B cell (primary cell): Measurements from ENCODE around the gene TRIM16. TPM values are rescaled to one million over a fixed set of nuclear protein-coding genes. Genes with fewer than 3 reads are reported as not detected.
"Not testable (repeated sequence)": the region's sequence is repeated elsewhere in the genome, so short reads cannot be mapped to it uniquely, and the experiment has no call there.

Experiments used
- ATAC-seq: fragments of 200-7000 bp; cut with Tn5 transposase; one replicate; pipeline ENCODE4 v1.10.0; 2021; ENCODE audit warnings: low read depth, mild to moderate bottlenecking, moderate number of reproducible peaks, moderate library complexity
- CTCF ChIA-PET: fragments of 350-600 bp; sonication (Branson Sonifier 250); formaldehyde crosslinking; loops from one replicate; lab custom pipeline; 2021; ENCODE audit warnings: antibody characterized with exemption, inconsistent platforms; lab: Charles Lee
- POLR2A ChIA-PET: fragments of 350-600 bp; sonication (Branson Sonifier 250); formaldehyde crosslinking; loops from one replicate; lab custom pipeline; 2021; ENCODE audit warnings: antibody characterized with exemption; lab: Charles Lee
- DNase-seq: peaks from one replicate; pipeline ENCODE4 v3.0.0; 2013
- H2AFZ ChIP-seq: 2 replicates; pipeline ENCODE4 v1.6.1; 2012; ENCODE audit warnings: mild to moderate bottlenecking, low read depth, low read length; ENCODE audit not compliant: insufficient read depth, poor library complexity, severe bottlenecking
- H3K27ac ChIP-seq, 2 donors: 1 replicate in 1 of 2; 2 replicates in 1 of 2; pipeline ENCODE4 v1.5.1; 2012 to 2013; ENCODE audit warnings: low read length in 2 of 2, mild to moderate bottlenecking in 2 of 2, moderate library complexity in 1 of 2
- H3K27me3 ChIP-seq, 4 experiments: fragments of 200-600 bp in 1 of 4; sonication (generic) in 1 of 4; replicated peaks in 1 of 4; 1 replicate in 2 of 4; 2 replicates in 2 of 4; pipeline versions ENCODE4 v1.6.1 to v1.7.0; 2013 to 2016; ENCODE audit warnings: low read length in 3 of 4, mild to moderate bottlenecking in 2 of 4, mixed read lengths in 1 of 4, moderate library complexity in 1 of 4; ENCODE audit not compliant: insufficient read depth in 4 of 4, control insufficient read depth in 3 of 4; ENCODE audit errors: control extremely low read depth in 1 of 4
- H3K36me3 ChIP-seq, 2 experiments: replicated peaks in 1 of 2; 1 replicate in 1 of 2; 2 replicates in 1 of 2; pipeline versions ENCODE4 v1.6.1 to v1.7.1; 2013; ENCODE audit warnings: low read length in 1 of 2; ENCODE audit not compliant: insufficient read depth in 2 of 2, control insufficient read depth in 1 of 2; ENCODE audit errors: control extremely low read depth in 1 of 2, extremely low read depth in 1 of 2
- H3K4me1 ChIP-seq, 2 donors: fragments of 200-600 bp in 1 of 2; sonication (generic) in 1 of 2; 1 replicate in 1 of 2; 2 replicates in 1 of 2; pipeline versions ENCODE4 v1.5.1 to v1.6.1; 2013 to 2017; ENCODE audit warnings: low read length in 2 of 2; ENCODE audit not compliant: control insufficient read depth in 2 of 2, insufficient read depth in 2 of 2
- H3K4me2 ChIP-seq: replicated peaks from 2 replicates; pipeline ENCODE3; 2012; ENCODE audit warnings: mild to moderate bottlenecking, low read depth, low read length; ENCODE audit not compliant: poor library complexity, severe bottlenecking
- H3K4me3 ChIP-seq, 5 experiments: fragments of 200-600 bp in 1 of 5; sonication (generic) in 1 of 5; 1 replicate in 3 of 5; 2 replicates in 2 of 5; pipeline versions ENCODE4 v1.5.1 to v1.7.0; 2011 to 2016; ENCODE audit warnings: low read length in 4 of 5, mild to moderate bottlenecking in 4 of 5, low read depth in 2 of 5, control low read depth in 1 of 5, moderate library complexity in 1 of 5; ENCODE audit not compliant: insufficient read depth in 1 of 5; ENCODE audit errors: control extremely low read depth in 1 of 5, extremely low read depth in 1 of 5
- H3K79me2 ChIP-seq: fragments of 200-600 bp; sonication (generic); one replicate; pipeline ENCODE4 v1.6.0; 2016; ENCODE audit warnings: low read length; ENCODE audit not compliant: control insufficient read depth, insufficient read depth
- H3K9ac ChIP-seq: fragments of 200-600 bp; sonication (generic); 2 replicates; pipeline ENCODE4 v1.6.1; 2017; ENCODE audit warnings: mild to moderate bottlenecking, low read length, moderate library complexity
- H3K9me3 ChIP-seq, 3 donors: one replicate each; pipeline versions ENCODE4 v1.6.1 to v1.7.1; 2013; ENCODE audit warnings: low read length in 2 of 3; ENCODE audit not compliant: control insufficient read depth in 2 of 3, insufficient read depth in 1 of 3; ENCODE audit errors: control extremely low read depth in 1 of 3
- H4K20me1 ChIP-seq: 2 replicates; pipeline ENCODE4 v1.6.0; 2012; ENCODE audit warnings: mild to moderate bottlenecking, low read length; ENCODE audit not compliant: insufficient read depth, control insufficient read depth, poor library complexity, severe bottlenecking
- H3K27ac Mint-ChIP-seq: one replicate; pipeline ENCODE4 v1.8.0; 2021; ENCODE audit warnings: mixed read lengths
- H3K27me3 Mint-ChIP-seq: one replicate; pipeline ENCODE4 v1.8.0; 2021; ENCODE audit warnings: mixed read lengths
- H3K4me1 Mint-ChIP-seq: one replicate; pipeline ENCODE4 v1.8.0; 2021; ENCODE audit warnings: mixed read lengths
- H3K4me3 Mint-ChIP-seq: one replicate; pipeline ENCODE4 v1.8.0; 2021; ENCODE audit warnings: mixed read lengths
- H3K9me3 Mint-ChIP-seq: one replicate; pipeline ENCODE4 v1.8.0; 2022; ENCODE audit warnings: mixed read lengths; ENCODE audit not compliant: insufficient read depth
- WGBS: methylation state at CpG from one replicate; pipeline ENCODE4 v1.1.5; 2013; ENCODE audit warnings: missing lambda C conversion rate; ENCODE audit not compliant: insufficient coverage; 5-methylcytosine and 5-hydroxymethylcytosine counted together
- intact Hi-C: fragments of 100-400 bp; cut with micrococcal nuclease; formaldehyde crosslinking; loops from one replicate; pipeline ENCODE4 v1.10.0; 2022
- polyA minus RNA-seq: library from RNA; depleted of rRNA, polyadenylated mRNA; stranded (reverse); fragments of >200 nt; gene quantifications from 2 replicates; pipeline ENCODE4 v1.2.3, GENCODE V29; 2012
- polyA plus RNA-seq: library from polyadenylated mRNA; depleted of rRNA; stranded (reverse); fragments of >200 nt; gene quantifications from 2 replicates; pipeline ENCODE4 v1.2.3, GENCODE V29; 2012
- total RNA-seq, 2 donors: library from RNA; stranded (reverse); fragments of 120-200 nt in 1 of 2; gene quantifications; 1 replicate in 1 of 2; 2 replicates in 1 of 2; pipeline versions ENCODE4 v1.2.3 to v1.2.4, GENCODE V29; 2013 to 2022

The TRIM16 gene
- total RNA-seq, result 7.8 and 11.1 TPM in 2 replicates
- total RNA-seq (2013), result 8.6 TPM
- polyA plus RNA-seq, result 5.4 and 5.6 TPM in 2 replicates
- polyA minus RNA-seq, result 2.7 and 6.5 TPM in 2 replicates

DNA sequence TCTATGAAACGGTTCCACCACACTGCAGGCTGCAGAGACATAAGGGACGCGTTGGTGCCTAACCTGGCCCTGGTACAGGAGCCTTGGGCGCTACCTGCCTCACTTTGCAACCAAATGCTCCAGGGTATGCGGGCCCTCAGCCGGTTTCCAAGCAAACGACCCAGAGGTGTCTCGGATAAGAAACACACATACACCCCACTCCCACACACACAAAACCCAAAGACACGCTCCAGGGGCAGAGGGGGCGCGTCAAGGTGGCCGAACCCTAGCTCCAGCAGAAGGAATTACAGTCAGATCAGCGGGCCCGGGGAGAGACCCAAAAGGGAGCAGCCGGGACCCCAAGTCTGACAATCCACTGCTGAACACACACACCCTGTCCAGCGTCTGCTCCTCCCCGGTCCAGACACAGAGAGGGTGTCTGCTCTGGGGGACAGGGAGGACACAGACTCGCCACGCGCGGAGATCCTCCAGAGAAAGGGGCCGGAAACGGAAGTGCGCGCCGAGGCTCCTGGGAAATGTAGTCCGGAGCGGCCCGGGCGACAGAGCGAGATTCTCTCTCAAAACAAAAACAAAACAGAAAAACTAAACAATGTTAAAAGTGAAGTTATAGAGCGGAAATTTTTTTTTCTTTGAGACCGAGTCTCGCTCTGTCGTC is at the start of gene TRIM16:
TRIM16 (minus strand) TSS at position 488 of the 655 bp plus-strand sequence. CDS start 32,702 bp downstream, outside the sequence.
- H3K79me2 ChIP-seq, H3K36me3 ChIP-seq, H3K27me3 Mint-ChIP-seq, H3K9me3 Mint-ChIP-seq, POLR2A ChIA-PET, CTCF ChIA-PET, H3K9me3 ChIP-seq, H4K20me1 ChIP-seq, H3K4me1 ChIP-seq, H3K27me3 ChIP-seq: not testable (repeated sequence)
- Histone ChIP-seq H3K27ac (peak within 1 kb of the TSS; percentile 24 to 59), H2AFZ (peak within 1 kb of the TSS; percentile 93), H3K4me2 (peak within 1 kb of the TSS; percentile 73), H3K4me3 (peak within 1 kb of the TSS; percentile 21 to 80 (median 62)), H3K9ac (peak within 1 kb of the TSS; percentile 75)
- intact Hi-C loops, result loop anchor here (5.0 kb wide), 1 partner anchor 313 kb away; the partner anchor contains the start of genes TTC19 and ZSWIM7
- peak; percentile 95 for ATAC-seq
- H3K4me3 Mint-ChIP-seq, result peak within 1 kb of the TSS; percentile 92
- peak within 1 kb of the TSS; percentile 81 for H3K27ac Mint-ChIP-seq
- DNase-seq, result peak; percentile 81
- H3K4me1 Mint-ChIP-seq, result peaks cover 15% of the 10 kb centered on the region
- 2% methylated on average over 6 of the region's 35 CpGs for WGBS

DNA sequence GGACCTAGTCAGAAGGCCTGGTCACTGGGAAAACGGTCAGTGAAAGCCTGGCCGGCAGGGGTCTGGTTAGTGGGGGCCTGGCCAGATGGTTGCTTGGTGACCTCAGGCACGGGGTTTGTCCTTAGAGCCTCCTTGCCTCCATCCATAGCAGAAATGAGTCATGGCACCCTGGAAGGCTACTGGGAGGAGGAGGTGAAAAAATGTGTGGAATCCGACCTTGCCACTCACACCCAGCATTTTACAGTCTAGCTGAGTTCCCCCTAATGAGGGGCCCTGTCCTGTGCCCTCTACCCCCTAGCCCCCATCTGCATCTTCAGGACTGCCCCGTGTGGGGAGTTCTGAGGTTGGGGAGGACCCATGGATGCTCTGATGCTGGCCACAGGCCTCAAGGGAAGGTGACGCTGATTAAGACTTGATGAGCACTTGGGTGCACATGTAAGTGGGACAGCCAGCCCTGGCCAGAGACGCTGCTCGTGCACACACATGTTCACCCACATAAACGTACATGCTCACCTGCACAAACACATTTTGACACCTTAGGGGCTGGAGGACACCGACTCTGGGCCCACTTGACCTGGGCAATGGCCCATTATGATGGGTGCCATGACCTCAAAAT is 49.2 kb upstream of the TRIM16 start:
- H3K27ac Mint-ChIP-seq, H3K27me3 Mint-ChIP-seq, H3K4me2 ChIP-seq, DNase-seq, H3K36me3 ChIP-seq, H3K27ac ChIP-seq, H3K27me3 ChIP-seq, POLR2A ChIA-PET, H3K4me1 Mint-ChIP-seq, H3K4me1 ChIP-seq, intact Hi-C loops, H3K9ac ChIP-seq, H3K4me3 Mint-ChIP-seq, ATAC-seq, H3K79me2 ChIP-seq, H2AFZ ChIP-seq, CTCF ChIA-PET, H3K9me3 ChIP-seq, H4K20me1 ChIP-seq, H3K9me3 Mint-ChIP-seq, H3K4me3 ChIP-seq: not testable (repeated sequence)
- WGBS, result no CpG with 5 or more reads among the region's 10 CpGs

DNA sequence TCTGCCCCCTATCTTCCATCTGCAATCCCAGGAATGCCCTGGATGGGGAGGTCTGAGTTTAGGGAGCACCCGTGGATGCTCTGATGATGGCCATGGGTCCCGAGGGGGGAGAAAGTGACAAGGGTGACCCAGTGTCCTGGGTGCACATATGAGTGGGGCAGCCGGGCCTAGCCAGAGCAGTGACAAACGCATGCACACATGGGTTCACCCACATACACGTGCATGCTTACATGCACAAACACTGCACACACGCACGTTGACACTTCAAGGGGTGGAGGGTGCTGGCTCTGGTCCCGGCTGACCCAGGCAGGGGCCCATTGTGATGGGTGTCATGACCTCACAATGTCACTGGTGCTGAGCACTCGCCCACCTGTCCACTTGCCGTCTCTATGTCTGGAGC is 47.8 kb upstream of the TRIM16 start, which contains the start of gene TBC1D26:
TBC1D26 (plus strand) TSS at position 384 of the 400 bp plus-strand sequence. CDS start 3,066 bp downstream, outside the sequence.
- CTCF ChIA-PET, POLR2A ChIA-PET: not testable (repeated sequence)
- WGBS, result 80% methylated on average over 4 of the region's 10 CpGs

DNA sequence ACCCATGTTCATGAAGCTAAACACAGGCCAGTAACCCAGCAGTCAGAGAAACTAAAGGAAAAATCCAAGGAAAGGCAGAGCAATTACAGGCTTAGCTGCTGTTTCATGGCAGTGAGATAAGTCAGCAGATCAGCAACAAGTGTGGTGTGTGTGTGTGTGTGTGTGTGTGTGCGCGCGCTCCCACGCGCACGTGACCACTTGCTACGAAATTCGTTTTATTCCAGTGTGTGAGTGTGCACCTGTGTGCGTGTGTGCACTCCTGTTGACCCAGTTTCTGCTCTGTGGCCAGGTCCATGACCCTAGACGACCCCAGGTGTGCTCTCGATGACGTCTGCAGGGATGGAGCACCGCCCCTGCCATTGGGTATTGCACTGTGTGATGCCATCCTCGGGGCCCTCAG is 46.4 kb upstream of the TRIM16 start:
- H3K9ac ChIP-seq, H3K4me1 ChIP-seq, H3K27me3 Mint-ChIP-seq, ATAC-seq, H3K79me2 ChIP-seq, H3K9me3 Mint-ChIP-seq, H3K4me3 Mint-ChIP-seq, H3K4me2 ChIP-seq, H3K27ac Mint-ChIP-seq, H3K27ac ChIP-seq, H3K4me3 ChIP-seq, H3K9me3 ChIP-seq, H3K36me3 ChIP-seq, CTCF ChIA-PET, H4K20me1 ChIP-seq, DNase-seq, intact Hi-C loops, POLR2A ChIA-PET, H3K27me3 ChIP-seq, H3K4me1 Mint-ChIP-seq, H2AFZ ChIP-seq: not testable (repeated sequence)
- no CpG with 5 or more reads among the region's 14 CpGs for WGBS

More for the DNA sequence above, 47.8 kb upstream of the TRIM16 start, which contains the start of gene TBC1D26:
- H3K27ac Mint-ChIP-seq, H3K27me3 Mint-ChIP-seq, H3K4me2 ChIP-seq, H3K9me3 ChIP-seq, H3K4me1 Mint-ChIP-seq, H3K27ac ChIP-seq, H3K4me1 ChIP-seq, H3K4me3 ChIP-seq, H3K9ac ChIP-seq, H4K20me1 ChIP-seq, H3K36me3 ChIP-seq, H2AFZ ChIP-seq, H3K79me2 ChIP-seq, intact Hi-C loops, ATAC-seq, H3K27me3 ChIP-seq, DNase-seq, H3K9me3 Mint-ChIP-seq, H3K4me3 Mint-ChIP-seq: not testable (repeated sequence)
